ENCODE measurements around the gene TXNDC5.

TXNDC5 gene

DNA sequence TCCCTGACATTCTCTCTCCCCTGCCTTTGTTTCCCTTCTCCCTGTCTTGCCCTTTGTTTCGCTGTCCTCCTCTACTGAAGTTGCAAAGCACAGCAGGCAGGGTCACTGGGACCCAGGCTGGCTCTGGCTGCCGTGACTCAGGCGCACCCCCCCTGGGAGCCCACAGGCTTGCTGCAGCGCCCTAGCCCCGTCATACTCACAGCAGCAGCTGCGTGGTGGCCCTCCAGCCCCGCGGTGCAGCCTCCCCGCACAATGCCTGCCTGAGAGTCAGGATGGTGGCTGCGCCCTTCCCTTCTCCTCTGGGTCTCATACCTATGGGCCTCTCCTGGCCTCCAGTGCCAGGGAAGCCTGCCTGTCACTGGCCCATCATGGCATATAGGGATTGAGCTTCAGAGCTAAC, 41.7 kb downstream of the TXNDC5 start:
- no peak for DNase-seq

DNA sequence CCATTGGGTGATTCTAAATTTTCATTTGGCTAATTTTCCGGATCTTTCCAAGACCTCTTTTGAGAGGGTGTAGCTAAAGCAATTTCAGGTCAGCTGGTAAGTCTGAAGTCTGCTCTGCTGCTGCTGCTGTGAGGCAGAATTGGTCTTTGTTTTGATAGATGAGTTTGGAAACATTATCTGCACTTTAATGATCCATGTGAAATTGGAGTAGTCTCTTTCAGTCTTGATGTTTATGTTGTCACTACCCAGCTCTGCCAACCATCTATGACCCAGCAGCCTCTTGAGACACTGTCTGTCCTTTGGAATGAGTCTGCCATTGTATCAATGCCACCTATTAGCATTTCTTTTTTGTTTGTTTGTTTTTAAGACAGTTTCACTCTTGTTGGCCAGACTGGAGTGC, 44.1 kb downstream of the TXNDC5 start:
- DNase-seq, result no peak

DNA sequence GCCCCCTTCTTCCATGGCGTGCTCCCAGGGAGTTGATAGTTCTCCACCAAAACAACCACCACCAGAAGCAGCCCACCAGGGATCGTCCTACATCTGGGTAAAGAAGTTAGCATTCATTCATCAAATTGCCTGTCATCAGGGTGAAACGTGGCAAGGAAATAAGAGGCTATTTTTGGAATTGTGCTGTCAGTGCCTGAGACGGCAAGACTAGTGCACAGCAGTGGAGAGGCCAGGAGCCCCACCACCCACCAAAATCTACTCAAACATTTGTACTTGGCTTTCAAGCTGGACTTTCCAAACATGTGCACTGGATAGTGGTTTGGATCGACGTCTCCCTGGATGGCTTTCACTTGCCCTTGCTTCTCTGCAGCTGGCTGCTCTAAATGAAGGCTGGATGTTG, 44.8 kb downstream of the TXNDC5 start:
- no peak for DNase-seq

DNA sequence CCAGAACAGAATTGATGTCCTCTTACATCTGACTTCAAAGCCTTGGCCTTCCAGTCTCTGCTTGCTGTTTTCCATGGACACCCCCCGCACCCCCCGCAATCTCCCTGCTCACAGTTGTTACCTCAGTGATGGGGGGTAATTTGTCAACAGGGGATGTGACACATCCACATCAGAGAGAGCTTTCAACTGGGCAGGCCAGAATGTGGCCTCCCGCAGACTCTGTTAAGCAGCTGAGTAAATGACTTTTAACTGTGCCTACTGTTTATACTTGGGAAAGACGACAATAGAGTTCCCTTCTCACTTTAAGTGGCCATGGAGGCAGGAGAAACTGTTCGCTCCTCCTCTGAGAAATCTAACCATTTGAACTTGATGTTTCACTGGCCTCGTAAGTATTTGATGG, 51.0 kb downstream of the TXNDC5 start:
- no peak for DNase-seq

DNA sequence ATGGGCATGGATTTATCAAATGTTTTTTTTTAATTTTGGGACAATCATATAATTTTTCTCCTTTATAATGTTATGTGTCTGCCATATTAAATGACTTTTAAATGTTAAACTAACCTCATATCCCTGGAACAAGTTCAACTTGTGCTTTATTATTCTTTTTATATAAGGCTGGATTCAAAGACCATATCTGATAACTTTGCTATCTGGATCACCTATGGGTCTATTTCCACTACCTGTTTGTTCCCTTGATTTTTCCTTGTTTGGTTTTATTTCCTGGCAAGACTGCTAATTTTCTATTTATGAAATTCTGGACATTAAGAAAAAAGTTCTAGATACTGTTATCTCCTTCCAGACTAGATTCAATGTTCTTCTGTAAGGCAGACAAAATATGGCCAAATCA, 58.8 kb downstream of the TXNDC5 start:
- no peak for DNase-seq

DNA sequence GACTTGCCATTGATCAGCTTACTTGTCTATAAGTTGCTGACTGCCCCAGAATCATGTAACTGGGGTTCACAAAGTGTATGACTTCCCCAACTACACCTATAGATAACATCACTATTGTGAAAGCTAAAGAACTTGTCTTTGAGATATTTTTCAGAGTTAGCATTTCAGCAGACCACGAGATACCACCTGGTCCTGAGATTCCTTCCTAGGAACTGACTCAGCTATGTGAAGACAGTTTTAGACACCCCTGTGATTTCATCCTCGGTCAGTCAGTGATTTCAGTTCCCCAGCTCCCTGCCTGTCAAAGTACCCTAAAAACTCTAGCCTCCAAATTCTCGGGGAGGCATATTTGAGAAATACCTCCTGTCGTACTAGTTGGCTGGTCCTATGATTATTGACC, 62.4 kb downstream of the TXNDC5 start:
- no peak for DNase-seq

DNA sequence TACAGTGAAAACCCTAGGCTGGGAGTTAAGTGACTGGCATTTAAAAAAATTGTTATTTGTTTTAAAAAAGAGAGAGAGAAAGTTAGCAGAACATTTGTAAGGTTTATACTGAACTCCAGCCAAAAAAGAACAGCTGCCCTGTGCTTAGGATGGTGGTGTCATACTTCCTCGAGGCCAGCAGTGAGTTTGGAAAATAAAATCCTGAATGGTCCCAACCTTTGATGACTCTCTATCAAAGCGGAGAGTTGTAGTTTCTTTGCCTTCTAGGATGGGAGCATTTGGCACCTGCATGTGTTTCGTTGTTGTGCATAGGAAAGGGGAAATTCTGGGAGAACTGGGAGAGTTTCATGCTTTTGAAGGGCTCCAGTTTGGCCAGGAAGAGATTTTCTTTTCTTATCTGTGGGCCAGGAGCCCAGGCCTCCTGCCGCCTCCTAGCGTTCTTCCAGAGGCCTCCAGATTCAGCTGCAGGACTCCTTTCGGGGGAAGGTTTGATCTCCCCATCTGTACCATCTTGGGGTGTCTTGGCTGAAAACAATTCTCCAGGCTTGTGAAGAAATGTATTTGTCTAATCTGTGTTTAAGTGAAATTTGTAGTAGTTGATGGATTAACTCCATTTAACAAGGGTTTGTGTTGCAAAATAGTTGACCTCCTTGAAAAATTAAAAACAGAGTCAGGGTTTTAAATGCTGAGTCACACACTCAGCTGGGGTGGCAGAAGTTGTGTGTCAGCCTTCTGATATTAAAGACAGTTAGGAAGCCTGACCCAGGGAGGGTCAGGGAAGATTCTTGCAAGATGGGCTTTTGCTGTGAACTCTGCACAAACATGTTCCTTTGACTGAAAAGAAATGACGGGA, 63.4 kb downstream of the TXNDC5 start:
- no peak for DNase-seq

DNA sequence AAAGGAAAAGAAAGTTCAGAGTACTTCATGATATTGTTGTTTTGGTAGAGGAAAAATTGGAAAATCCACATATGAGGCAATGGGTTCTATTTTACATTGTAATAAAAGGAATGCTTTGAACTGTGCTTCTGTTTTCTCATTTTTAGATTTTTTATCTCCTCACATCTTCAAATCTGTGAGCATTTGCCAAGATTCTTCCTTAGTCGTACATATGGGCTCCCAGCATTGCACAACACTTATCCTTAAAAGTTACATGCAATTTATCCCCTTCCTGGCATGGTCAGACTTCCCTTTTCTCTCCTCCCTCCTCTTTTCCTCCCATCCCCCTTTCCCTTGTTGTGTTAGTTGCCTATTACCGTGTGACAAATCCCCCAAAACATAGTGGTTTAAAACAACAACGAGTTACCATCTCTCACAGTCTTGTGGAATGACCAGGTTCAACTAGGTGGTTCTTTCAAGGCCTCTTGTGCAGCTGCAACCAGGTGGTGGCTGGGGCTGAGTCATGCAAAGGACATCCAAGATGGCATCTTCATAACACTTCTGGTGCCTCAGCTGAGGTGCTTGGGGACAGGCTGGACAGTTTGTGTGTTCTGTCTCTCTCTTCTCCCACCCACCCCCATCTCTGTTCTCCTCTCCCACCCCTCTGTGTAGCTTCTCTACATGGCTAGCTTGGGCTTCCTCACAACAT, 68.7 kb downstream of the TXNDC5 start:
- no peak for DNase-seq

DNA sequence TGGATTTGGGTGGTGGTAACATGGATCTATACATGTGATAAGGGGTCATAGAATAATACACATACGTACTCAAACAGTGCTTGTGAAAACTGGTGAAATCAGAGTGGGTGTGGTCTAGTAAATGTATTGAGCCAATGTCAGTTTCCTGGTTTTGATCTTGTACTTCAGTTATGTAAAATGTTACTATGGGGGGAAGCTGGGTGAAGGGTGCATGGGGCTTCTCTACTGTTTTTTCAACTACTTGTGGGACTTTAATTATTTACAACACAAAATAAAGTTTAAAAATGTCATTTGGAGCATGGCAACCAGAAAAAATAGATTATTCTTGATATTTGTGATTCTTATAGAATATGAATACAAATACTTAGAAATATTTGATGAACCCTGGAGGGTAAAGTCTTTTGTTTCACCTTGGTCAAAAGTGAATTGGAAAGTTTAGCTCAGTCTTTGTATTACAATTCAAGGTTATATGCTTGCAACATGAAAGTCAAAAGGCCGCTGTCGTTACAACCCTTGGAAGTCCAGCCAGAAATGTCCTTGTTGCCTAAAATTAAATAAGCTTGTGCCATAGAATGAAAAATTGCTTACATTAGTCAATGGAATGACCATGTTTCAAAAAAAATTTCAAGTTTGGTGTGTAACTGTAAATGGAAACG, 74.1 kb downstream of the TXNDC5 start:
- no peak for DNase-seq

DNA sequence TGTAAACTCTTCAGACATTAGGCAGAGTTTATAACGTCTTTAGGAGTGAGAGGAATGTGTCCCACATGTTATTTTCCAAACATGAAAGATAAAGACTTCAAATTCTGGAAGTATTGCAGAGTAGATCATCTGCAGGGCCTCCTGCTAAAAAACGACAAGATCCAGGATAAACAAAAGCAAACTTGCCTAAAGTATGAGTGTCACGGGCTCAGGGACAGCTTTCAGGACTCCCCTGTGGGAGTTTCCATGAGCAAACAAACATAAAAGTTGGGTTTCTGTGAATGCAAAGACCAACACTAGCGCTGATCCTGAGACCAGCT, 76.9 kb downstream of the TXNDC5 start:
- no peak for DNase-seq

DNA sequence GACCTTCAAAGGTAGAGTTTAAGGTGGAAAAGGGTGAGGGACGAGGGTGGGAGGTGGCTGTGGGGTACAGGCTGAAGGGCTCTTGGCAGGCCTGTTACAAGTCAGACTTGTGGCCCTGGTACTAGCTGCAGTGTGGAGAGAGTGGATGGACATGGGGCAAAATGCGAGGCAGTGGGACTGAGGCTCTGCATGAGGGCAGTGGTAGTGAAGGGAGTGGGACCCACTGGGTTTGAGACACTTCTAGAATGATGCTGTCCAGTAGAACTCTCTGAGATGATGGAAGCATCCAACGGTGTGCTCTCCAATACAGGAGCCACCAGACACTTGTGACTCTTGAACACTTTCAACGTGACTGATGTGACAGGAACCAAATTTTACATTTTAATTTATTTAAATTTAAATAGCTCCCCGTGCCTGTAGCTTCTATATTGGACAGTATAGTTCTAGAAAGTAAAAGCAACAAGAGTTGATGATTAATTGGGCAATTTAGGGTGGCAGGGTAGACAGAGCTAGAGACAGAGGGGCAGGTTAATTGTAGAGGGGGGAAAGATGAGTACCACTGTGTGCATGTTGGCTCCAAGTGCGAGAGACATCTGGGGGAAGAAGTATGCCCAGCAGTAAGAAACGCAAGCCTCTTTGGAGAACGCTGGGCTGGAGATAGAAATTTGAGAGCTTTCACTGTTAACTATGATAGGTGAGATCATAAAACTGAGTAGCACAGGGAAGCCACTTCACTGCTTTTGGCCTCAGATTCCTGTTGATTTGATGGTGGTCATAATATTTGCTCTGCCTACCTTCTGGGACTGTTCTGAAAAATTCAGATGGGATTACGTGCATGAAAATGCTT, 77.5 kb downstream of the TXNDC5 start:
- DNase-seq, result no peak
